Activated CD4-positive, alpha-beta T cell treated with anti-CD3 and anti-CD28 coated beads, Interleukin-2, amount 50 U/mL, for 4 hours (primary cell): ENCODE data around the gene RNF32.
A peak's percentile ranks its signal among the peaks of the same experiment; 100 is the strongest.

Experiments
- DNase-seq, 2 experiments: peaks; one replicate each; pipeline ENCODE4 v3.0.0-alpha.2; 2020

RNF32 gene

DNA sequence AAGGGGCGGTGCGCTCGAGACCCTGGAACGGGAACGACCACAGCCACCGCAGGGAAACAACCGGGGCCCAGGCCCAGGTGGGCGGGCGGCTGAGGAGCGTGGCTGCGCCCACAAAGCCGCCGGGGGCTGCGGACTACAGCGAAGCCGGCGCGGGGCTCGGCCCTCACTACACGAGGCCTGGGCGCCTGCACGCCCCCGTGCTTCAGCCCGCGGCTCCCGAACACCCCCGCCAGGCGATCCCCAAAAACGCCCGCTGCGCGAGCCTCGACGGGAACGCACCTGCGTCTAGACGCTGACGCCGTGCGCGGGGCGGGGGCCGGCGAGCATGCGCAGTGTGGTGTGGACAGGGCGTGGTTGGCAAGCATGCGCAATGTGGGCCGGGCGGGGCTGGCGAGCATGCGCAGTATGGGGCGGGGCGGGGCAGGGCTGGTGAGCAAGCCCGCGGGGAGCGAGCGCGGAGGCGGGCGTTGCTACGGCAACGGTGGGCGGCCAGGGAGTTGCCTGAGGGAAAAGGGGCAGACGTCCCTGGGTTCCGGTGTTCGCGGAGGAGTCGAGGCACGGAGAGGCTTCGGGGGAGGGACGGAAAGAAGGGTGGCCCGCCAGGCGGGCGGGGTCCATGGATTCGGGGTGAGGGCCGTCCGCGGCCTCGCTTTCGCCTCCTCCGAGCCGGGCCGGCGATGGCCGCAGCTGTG is at the start of gene RNF32:
TSS of gene RNF32 (plus strand) at position 518 of the 692 bp plus-strand sequence. CDS start 3,104 bp downstream, outside the sequence.
- DNase-seq: peak; percentile 93

GRCh38 chr7:156592155-156592884 is 48.3 kb upstream of the RNF32 start:
- DNase-seq: no peak

DNA sequence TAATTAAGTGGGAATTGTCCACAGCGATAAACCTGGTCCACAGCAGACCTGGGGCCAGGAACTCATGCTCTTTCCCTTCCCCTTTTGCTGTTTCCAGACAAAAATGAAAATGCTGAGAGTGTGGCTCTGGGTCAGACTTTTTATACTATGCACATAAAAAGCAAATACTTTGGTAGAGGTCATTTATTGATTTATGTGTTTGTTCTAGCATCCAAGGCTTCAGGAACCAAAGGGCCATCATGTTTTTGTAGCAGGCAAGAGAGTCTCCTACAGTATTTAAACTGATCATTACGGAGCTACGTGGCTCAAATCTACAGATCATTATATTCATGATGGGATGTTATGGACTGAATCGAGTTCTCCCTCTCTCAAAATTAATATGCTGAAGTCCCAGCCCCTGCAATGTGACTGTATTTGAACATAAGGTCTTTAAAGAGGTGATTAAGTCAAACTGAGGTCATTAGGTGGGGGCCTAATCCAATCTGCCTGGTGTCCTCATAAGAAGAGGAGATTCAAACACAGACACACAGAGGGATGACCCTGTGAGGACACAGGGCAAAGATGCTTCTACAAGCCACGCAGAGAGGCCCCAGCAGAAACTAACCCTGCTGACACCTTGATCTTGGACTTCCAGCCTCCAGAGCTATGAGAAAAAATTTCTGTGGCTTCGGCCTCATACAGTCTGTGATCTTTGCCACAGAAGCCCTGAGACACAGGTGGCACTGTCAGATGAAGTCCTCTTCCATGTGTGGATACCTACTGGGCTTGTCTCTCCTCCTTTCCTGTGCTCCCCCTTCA is 46.1 kb upstream of the RNF32 start:
- no peak for DNase-seq

DNA sequence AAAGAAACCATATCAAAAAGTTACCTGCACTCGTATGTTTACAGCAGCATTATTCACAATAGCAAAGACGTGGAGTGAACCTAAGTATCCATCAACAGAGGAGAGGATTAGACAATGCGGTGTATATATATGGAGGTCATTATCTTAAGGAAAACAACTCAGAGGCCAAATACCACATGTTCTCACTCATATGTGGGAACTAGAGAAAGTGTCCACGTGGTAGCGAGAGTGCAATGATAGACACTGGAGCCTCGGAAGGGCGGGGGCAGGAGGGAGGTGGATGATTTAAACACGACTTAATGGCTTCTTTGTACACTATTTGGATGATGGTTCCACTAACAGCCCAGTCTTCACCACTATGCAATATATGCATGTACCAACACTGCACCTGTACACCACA is 40.1 kb upstream of the RNF32 start:
- DNase-seq: no peak

GRCh38 chr7:156602283-156602682 is 38.3 kb upstream of the RNF32 start:
- DNase-seq: no peak

GRCh38 chr7:156603011-156603410 is 37.6 kb upstream of the RNF32 start:
- DNase-seq: no peak

GRCh38 chr7:156603629-156604028 is 36.9 kb upstream of the RNF32 start:
- DNase-seq: no peak

DNA sequence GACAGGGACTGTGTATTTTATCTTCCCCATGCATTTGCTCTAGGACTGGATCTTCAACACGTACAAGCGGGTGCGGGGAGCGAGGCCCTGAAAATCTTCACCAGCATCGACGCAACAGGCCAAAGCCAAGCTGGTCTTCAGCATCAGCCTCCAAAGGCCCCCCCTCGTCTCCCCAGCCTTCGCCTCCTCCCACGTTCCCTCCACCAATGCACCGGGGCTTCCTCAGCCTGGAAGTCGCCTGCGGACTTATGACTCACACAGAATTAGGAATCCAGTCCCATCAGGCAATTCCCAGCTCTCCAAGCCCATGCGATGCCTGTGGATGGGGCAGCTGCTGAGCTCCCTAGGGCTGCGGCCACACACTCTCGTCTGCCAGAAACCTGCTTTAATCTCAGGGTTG is 36.3 kb upstream of the RNF32 start:
- no peak for DNase-seq

GRCh38 chr7:156604836-156605695 is 35.5 kb upstream of the RNF32 start:
- no peak for DNase-seq

- no peak for DNase-seq
These were observed 34.4 kb upstream of the RNF32 start for GRCh38 chr7:156606135-156606534.

GRCh38 chr7:156606691-156607331 is 33.8 kb upstream of the RNF32 start:
- DNase-seq: no peak

DNA sequence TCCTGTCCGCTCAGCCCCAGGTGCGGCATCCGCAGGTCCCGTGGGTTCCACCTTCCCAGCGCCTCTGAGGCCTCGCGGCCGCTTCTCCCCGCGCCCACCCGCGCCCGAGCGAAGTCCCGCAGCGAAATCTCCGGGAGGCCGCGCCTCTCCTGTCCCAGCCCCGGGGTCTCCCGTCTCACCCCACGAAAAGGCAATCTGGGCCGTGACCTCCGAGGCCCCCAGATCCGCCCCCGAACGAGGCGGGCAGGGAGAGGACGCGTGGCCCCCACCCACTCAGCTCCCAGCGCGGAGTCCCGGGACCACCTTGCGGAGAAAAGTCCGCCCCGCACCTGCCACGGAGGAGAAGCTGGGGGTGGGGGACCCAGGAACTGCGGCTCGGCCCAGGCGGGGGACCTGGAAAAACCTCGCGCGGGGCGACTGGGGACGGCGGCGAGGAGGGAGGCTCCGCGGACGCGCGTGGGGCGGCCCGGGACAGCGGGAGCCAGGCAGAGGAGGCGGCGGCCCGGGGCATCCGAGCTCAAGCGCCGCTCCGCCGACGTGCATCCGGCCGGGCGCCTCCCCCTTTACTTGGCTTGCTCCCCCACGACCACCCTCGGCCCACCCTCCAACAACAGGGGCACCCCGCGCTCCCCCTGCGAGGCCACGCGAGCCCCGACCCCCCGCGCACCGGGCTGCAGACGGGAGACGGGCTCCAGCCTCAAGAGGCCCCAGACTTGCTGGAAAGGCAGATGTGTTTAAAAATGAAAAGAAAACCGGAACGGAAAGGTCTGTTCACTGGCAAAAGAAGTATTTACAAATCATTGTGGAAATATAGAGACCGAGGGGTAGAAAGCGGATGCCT is 33.0 kb upstream of the RNF32 start:
- DNase-seq: no peak

GRCh38 chr7:156608173-156608478 is 32.4 kb upstream of the RNF32 start:
- DNase-seq: no peak

DNA sequence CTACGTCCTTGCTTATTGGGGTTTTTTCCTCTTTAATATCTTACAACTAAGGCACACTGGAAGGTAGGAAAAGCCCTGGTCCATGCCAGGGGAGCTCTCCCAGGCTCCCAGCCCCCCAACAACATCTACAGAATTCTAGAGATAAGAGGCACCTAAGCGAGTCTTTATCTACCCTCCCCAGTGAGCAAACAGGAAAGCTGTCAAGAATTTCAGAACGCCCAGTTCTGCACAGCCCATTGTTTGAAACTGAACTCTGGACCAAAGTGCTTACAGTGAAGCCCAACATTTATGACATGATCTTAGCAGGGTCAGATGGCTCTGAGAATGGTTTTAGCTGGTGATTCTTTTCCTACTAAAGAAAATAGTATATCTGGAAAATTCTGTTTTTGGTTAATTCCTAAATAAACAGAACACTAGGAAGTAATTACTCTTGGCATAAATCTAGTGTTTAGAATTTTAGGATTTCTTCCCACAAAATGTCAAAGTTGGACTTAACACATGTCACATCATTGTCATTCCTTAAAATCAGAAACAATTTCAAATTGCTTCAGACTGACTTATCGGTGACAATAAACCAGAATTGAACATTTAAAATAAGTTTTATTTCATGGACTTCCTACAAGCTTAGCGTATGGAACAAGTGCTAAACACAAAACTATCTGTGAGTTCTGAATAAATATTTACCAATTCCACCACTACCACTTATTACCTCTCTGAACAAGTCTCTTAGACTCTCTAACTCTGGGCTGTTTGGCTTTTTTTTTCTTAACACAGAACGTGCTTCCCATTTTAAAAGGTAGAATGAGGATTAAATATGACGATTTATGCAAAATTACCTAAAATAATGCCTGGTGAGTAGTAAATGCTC is 31.3 kb upstream of the RNF32 start:
- no peak for DNase-seq

DNA sequence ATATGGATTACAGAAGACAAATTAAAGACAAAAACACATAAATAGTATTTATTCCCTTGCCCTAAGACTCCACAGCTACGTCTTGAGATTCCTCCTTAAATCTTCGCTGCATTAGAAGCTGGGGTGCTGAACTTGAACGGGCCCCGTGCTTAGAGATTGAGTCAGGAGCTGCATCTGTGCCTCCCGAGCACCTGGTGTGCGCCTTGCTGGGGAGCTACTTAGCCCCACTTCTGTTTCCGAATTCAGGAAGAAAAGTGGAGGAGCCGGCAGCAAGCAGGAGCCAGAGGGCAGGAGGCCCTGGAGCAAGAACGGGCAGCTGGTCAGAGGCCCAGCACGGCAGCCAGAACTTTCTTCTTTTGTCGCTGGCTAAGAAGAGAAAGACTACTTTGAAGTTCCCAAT is 30.4 kb upstream of the RNF32 start:
- no peak for DNase-seq

DNA sequence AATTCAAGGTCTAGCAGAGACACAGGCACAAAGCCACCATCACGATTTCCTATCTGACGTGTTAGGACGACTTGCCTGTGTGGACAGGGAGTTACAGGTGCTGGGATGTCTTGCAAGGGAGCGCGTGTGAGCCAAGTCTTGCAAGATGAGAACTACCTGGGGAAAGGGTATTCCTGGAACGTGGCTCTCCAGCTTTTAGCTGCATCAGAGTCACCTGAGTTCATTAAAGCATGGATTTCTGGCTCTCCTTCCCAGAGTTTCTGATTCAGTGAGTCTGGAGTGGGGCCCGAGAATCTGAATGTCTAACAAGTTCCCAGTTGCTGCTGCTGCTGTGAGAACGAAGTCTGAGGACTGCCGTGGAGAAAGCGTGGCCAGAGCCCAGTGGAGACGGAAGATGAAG is 30.0 kb upstream of the RNF32 start:
- no peak for DNase-seq

GRCh38 chr7:156611014-156612010 is 29.3 kb upstream of the RNF32 start:
- DNase-seq: no peak

- DNase-seq: peak; percentile 62 to 63
These were observed 27.6 kb upstream of the RNF32 start for GRCh38 chr7:156612930-156613329.
